ENCODE measurements around the gene UBE2D3.

- TF ChIP-seq POLR2AphosphoS5 (IDR thresholded peaks at IDR 0.05; ENCODE audit: insufficient read depth in 1 of 2, low read depth in 1 of 2) (no peak), POLR2A (IDR thresholded peaks at IDR 0.05) (no peak)
Observed at GRCh38 chr4:102826105-102826889, 1.1 kb downstream of the UBE2D3 start.

Data from vagina (tissue), 2 donors.